HG02885 (cell line): ENCODE results near the gene DRG2.

Source experiments
- ATAC-seq: cut with Tn5 transposase; IDR thresholded peaks from one replicate; pipeline ENCODE4 v1.9.1; 2021; ENCODE audit warnings: mild to moderate bottlenecking; ENCODE audit not compliant: unreplicated experiment, poor library complexity

The DRG2 gene

DNA sequence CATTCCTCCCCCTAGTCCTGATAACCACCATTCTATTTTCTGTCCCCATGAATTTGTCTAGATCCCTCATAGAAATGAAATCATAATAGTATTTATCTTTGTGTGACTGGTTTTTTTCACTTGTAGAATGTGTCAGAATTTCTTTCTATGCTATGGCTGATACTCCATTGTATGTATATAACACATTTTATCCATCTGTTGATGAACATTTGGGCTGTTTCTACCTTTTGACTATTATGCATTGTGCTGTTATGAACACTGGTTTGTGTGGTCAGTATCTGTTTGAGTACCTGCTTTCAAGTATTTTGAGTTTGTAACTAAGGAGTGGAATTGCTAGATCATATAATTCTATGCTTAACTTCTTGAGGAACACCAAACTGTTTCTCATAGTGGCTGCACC, 16.0 kb upstream of the DRG2 start:
- no peak for ATAC-seq

DNA sequence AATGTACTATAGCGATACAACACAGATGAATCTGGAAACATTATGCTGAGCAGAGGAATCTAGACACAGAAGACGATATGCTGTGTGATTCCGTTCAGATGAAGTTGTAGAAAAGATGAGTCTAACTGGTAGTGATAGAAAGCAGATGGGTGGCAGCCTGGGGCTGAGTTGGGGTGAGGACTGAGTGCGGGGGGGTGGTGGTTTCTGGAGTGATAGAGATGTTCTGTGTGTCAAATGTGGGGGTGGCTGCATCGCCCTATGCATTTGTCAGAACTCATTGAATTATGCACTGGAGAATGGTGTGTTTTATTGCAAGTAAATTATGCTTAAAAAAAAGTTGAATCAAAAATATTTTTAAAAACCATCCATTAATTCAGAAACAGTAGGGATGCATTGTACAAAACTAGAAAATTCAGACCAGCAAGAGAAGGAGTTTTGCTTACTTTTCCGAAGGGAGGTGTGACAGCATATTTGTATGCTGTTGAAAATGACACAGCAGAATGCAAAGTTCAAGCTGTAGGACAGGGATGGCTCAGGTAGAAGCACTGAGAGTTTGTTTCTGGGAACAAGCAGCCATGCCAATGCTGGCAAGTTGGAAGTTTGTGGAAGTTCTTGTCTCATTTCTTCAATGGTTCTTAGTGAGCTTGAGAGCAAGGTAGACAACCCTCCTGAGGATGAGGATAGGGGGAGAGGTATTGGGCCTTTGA, 13.0 kb upstream of the DRG2 start:
- no peak for ATAC-seq

DNA sequence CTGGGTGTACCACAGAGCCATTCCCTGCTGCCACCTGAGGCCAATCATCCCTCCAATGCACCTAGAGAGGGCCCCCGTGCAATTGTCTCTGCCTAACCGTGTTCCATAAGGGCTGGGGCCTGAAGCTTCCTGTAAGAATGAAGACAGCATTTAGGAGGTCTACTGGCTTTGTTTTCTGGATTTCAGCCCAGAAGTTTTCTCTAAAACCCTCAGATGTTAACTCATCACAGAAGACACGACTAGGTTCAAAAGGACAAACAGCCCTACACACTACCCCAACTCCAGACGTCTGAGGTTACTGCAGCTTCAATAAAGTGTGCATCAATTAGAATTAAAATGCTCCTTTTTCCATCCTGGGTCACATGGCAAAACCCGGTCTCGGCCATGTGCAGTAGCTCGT, 10.8 kb upstream of the DRG2 start:
- ATAC-seq = no peak

DNA sequence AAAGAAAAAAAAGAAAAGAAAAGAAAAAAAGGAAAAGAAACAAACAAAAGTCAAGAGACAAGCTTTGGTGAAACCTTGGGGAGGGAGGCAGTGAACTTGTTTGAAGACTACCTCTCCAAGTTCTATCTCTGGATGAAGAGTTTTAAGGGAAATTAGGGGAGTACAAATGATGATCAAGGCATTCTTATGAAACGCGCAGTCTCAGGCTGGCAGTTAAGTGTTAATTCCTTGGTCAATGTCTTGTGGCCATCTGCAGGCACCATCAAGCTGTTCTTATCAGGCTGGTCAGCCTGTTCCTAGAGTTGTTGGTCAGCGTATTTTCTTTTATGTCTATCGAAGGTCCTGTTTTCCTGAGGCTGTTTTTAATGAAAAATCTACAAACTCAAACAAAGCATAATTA, 8.2 kb upstream of the DRG2 start:
- ATAC-seq = no peak

DNA sequence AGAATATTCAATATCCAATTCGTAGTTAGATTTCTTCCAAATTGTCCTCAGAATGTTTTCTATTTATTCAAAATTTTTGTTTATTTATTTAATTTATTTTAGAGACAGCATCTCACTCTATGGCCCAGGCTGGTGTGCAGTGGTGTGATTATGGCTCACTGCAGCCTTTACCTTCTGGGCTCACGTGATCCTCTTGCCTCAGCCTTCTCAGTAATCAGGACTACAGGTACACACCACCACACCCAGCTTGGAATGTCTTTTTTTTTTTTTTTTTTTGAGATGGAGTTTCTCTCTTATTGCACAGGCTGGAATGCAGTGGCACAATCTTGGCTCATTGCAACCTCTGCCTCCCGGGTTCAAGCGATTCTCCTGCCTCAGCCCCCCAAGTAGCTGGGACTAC, 3.5 kb upstream of the DRG2 start:
- no peak for ATAC-seq

DNA sequence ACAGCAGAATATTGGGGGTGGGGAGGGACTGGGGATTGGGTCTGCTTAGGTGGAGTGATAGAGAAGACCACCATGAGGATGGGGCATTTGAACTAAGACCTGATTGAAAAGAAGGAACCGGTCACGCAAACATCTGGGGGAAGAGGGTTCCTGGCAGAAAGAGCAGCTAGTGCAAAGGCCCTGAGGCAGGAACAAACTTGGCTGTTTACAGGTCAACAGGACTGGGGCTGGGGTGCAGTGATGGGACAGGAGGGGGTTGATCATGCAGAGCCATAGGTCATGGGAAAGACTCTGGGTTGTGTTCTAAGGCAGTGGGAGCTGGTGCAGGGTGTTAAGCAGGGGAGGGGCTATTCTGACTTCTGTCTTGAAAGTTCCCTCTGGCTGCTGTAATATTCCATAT, 1.9 kb downstream of the DRG2 start:
- no peak for ATAC-seq

DNA sequence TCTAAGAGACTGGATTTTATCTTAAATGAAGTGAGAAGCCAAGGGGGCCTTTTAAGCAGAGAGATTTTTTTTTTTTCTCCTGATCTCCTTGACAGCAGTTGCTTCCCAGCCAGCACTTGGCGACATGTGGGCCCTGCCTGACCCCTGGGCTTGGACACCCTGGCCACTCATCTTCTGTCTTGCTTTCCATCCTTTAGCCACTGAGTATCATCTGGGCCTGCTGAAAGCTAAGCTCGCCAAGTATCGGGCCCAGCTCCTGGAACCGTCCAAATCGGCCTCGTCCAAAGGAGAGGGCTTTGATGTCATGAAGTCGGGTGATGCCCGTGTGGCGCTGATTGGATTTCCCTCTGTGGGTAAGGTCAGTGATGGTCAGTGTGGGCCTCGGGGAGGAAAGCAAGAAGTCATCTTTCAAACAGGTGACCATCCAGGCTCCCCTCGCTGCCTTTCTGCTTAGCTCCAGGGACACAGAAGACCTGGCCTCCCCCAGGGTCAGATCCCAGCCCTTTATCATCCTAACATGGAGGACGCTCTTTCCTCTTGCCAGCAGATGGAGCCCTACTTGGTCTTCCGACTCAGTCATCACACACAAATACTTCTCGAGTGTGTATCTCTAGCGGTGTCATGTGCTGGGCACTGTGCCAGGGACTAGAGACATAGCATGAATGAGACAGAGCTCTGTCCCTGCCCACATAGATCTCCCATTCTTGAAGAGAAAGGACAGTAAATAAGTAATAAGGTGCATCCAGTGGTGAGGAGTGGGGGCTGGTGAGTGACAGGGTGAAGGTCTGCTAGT, 6.1 kb downstream of the DRG2 start:
- ATAC-seq = no peak

DNA sequence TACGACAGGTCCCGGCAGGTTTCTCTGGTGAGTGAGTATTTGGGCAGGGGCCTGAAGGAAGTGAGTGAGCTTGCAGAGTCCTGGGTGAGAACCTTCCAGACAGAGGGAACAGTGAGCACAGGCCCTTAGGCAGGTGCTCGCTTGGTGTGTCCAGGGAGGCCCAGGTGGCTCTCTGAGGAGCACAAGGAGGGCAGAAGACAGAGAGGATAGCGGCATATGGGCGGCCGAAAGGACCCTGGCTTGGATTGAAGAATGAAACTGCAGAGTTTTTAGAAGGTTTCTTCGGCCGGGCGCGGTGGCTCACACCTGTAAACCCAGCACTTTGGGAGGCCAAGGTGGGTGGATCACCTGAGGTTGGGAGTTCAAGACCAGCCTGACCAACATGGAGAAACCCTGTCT, 6.7 kb downstream of the DRG2 start:
- ATAC-seq = no peak

DNA sequence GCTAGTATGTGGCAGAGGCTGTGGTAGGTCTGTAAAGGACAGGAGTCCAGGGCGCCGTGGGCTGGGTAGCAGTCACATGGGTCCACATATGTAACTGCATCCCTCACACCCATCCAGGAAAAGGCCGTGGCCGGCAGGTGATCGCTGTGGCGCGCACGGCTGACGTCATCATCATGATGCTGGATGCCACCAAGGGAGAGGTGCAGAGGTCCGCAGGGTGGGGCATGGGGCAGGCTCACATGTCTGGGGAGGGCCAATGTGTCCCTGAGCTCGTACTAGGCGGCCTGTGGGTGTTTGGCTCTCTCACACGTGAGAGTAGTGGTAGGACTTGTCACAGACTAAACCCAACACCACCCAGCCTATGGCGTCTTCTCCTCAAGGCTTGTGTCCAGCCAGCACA, 11.8 kb downstream of the DRG2 start:
- ATAC-seq = no peak

DNA sequence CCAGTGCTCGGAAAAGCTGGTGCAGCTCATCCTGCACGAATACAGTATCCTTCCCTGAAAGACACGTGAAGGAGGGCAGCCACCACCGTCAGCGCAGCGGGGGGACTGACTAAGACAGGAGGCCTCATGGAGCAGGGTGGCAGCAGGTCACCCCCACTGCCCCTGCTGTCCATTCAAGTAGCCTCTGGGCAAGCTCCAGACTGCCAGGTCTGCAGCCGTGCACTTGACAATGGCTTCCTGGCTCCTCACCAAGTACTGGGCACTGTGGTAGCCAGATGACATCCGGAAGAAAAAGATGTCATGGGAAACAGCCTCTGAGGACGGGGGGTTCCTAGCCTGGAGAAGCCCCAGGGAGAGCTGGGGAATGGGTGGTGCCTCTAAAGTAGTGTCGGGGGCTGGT, 12.9 kb downstream of the DRG2 start:
- no peak for ATAC-seq

DNA sequence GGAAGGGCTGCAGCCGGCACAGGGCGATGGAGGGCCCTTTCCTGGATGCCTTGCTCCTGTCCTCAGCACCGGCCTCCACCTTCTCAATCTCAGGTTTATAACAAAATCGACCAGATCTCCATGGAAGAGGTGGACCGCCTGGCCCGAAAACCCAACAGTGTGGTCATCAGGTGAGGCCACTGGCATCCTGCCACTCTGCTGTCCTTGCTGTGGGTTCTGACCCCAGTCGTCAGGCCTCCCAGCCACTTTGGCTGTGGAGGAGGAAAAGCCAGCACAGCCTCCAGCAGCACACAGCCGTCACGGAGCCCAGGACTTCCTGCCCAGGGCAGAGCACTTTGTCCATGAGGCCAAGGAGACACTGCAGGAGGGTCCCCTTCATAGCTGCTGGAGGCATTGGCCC, 14.1 kb downstream of the DRG2 start:
- no peak for ATAC-seq

DNA sequence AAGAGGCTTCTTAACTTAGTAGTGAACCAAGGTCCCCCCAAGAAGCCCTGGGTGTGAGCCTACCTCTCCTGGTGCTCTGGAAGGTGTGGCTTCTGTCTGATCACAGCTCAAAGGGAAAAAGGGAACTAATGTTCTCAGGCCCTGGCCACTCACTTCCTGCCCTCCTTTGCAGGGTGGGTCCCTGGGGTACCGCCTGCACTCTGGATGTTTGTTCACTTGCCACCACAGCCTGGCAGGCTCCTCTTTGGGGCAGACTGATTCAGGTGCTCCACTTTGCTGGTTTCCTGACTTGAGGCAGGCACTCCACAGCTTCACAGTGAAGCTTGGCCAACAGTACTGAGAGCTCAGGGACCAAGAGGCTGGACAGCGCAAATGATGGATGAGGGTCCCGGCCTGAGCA, 14.9 kb downstream of the DRG2 start:
- no peak for ATAC-seq

DNA sequence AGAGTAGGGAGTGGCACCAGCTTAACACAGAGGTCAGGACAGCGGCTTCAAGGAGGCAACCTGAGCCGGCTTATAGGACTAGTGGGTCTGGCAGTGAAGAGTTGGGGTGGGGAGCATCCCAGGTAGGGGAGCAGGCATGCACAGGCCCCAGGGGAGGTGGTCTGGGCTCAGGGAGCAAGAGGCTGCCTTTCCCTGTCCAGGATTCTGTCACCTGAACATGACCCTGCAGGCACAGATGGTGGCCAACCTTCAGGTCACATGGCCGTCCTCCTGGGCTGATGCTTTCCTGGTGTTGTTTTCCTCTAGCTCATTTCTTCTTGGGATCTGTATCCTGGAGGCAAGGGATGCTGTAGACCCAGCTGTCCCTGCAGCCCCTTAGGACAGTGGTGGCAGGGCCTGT, 17.3 kb downstream of the DRG2 start:
- no peak for ATAC-seq

DNA sequence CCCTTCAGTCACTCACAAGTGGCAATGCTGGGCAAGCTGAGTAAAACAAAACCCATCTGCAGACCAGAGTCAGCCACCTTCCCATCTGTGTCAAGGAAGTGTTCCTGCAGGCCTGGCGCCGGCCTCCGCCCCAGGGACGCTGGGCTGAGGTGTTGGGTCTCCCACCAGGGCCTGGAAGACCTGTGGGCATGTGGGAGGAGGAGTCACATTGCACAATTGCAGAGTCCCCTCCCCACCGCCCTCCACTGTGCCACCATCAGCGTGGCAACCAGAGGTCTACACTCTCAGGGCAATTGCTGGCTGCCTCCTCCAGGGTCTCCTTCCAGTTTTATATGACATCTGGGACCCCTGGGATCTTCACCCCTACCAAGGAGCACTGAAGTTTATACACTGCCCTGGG, 17.8 kb downstream of the DRG2 start:
- no peak for ATAC-seq

DNA sequence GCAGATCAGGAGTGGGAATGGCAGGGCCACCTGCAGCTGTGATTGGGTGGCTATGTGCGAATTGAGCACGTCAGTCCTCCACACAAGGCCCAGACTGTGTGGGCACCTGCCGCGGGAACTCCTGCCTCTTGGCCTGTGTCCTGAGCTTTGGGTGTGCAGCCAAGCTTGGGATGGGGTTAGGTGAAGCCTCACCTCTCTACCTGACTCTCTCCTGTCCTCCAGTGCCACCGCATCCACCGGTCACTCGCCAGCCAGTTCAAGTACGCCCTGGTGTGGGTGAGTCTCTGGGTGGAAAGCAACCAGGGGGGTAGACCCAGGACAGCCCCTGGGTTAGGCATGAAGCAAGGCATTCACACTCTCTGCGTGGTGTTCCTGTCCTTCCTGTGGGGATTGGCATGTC, 18.5 kb downstream of the DRG2 start:
- no peak for ATAC-seq

DNA sequence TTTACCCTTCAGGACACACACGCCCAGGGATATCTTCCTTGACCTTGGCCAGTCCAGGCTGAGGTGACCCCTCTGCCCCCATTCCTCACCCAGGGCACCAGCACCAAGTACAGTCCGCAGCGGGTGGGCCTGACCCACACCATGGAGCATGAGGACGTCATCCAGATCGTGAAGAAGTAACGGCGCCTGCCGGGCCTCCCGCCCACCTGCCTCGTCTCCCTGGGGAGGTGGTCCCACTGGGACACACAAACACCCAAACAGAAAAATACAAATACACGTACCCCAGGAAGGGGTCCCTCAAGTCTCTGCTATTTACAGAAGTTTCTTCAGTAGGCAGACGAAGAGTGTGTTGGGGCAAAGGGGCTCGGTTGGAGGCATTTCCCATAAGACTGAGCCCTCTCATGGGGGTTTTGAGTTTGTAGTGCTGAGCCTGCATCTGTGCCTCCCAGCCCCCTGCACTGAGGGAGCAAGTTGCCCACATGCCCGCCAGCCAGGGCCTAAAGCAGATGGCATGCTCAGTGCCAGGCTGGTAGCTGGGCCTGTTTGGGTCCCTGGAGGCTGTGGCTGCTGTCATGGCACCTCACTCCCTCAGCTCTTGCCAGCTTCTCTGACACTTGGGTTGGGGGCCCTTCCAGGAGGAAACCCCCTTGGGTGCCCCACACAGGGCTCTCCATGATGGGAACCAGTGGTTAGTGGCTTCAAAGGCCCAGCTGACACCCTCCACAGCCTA, 19.5 kb downstream of the DRG2 start:
- no peak for ATAC-seq

DNA sequence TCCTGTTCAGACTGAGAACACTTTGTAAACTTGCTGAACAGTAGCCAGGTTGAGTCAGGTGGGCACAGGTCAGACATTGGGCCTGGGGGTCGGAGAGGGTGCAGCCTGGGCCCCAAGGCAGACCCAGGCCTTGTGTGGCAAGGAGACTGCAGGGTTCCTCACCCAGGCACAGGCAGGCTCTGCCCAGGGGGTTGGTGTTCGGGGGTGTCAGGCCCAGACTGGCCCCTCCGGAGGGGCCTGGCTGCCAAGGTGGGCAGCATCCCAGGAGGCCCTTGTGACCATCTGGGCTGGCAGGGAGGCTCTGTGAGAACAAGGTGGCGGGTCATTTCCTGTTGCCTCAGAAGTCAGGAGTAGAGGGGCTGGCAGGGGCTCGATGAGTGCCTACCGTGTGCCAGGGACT, 20.2 kb downstream of the DRG2 start:
- ATAC-seq = no peak

DNA sequence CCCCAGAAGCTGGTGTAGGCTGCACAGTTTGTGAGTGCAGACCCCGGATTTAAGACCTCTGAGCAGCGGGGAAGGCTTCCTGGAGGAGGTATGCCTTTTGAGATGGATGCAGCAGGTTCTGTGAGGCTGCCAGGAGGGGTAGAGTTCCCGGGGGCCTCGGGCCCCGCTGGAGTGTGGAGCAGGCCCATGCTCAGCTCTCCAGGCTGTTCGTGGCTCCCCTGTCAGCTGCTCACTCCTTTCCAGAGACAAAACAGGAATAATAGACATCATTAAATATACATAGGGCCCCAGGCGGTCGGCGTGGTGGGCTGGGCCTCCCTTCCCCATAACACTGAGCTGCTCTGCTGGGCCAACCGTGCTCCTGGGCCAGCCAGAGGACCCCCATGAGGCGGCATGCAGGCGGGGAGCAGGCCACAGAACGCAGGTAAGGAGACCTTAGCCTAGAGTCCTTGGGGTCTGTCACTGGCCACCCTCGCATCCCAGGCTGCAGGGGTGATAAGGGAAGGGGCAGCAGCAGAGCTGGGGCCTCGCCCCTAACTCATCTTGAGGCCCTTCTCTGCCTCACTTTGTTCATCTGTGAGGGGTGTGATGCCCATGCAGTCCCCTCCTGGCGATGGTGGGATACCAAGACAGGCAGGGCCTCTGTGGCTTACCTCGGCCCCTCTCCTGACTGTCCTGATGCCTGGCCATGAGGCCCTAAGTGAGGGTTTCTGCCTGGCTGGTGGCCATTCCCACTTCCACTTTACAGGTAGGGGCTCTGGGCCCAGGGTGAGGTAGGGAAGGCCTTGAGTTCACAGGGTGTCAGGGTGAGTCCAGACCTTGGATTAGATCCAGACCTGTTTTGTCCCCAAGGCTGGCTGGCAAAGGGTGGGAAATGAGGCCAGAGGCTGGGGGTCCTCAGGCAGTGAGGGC, 20.9 kb downstream of the DRG2 start, which contains the start of gene MYO15A:
Gene MYO15A (plus strand): TSS at position 356 of the 912 bp plus-strand sequence. CDS start 10,045 bp downstream, outside the sequence.
- no peak for ATAC-seq

DNA sequence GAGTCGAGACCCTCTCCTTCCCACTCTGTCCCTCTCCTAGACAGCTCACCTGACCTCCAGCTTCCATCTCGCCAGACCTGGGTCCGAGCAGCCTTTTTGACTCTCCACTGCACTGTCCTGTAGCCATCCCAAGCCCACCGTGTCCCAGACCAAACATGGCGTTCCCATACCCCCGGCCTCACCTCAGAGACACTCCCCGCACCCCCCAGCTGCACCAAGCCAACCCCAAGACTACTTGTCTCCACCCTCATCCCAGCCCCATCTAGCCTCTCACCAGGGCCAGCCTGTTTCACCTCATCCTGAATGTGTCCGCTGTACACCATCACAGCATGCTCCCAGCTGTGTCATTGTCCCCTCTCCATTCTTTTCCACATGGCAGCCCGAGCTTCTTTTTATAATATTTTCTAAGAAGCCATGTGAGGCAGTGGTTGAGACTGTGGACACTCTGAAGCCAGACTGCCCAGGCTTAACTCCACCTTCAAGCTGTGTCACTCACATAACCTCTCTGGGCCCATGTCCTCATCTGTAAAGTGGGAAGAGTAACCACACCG, 22.3 kb downstream of the DRG2 start:
- ATAC-seq = no peak

DNA sequence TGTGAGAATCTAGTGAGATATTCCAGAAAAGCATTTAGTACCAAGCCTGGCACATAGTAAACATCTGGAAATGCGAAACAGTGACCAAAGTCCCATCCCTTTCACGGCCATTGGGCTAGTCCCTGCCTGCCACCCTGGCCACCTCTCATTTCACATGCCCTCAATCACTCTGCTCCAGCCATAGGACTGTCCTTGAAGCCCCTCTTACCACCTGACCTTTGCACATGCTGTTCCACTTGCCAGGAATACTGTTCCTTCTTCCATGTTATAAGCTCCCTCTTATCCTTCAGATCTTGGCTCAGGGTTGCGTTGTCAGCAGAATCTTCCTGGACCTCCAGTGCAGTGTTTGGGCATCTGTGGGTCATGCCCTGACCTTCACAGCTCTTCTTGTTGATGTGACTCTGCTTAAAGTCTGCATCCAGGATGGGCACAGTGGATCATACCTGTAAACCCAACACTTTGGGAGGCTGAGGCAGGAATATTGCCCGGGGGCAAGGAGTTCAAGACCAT, 22.9 kb downstream of the DRG2 start:
- no peak for ATAC-seq
